GM12878 (cell line): ENCODE results near the gene LAMA2. TPM values are rescaled to one million over a fixed set of nuclear protein-coding genes. Genes with fewer than 3 reads are reported as not detected.

Source experiments
- ATAC-seq: fragments of 200-7000 bp; cut with Tn5 transposase; 3 replicates; pipeline ENCODE4 v1.9.1; 2020; ENCODE audit warnings: mild to moderate bottlenecking, moderate library complexity
- BruUV-seq: library from RNA; stranded (reverse); fragments of 400-500 nt; replicated peaks from 2 replicates; lab custom pipeline; 2021; lab: Mats Ljungman, UMichigan
- CTCF ChIA-PET: fragments of 300-600 bp; sonication (Branson Sonifier 250); formaldehyde crosslinking; extraction: SDS; loops from one replicate; lab custom pipeline; 2021; ENCODE audit warnings: inconsistent platforms; lab: Yijun Ruan, JAX
- POLR2A ChIA-PET: fragments of 350-600 bp; formaldehyde crosslinking; extraction: SDS; loops from one replicate; lab custom pipeline; 2021; ENCODE audit warnings: inconsistent platforms; lab: Charles Lee
- RAD21 ChIA-PET: fragments of 300-600 bp; sonication (Branson Sonifier 250); formaldehyde crosslinking; loops from one replicate; lab custom pipeline; 2023; ENCODE audit warnings: antibody characterized with exemption; ENCODE audit not compliant: unreplicated experiment; lab: Charles Lee
- SMC1A ChIA-PET: fragments of 300-600 bp; sonication (Branson Sonifier 250); formaldehyde crosslinking; loops from one replicate; lab custom pipeline; 2023; ENCODE audit not compliant: unreplicated experiment, uncharacterized antibody; lab: Charles Lee
- DNase-seq: peaks from one replicate; pipeline ENCODE4 v3.0.0-alpha.2; 2011; ENCODE audit warnings: low read depth, low spot score
- FAIRE-seq: peaks from 3 replicates; lab custom pipeline; 2011; peaks lifted over from hg19 to GRCh38; lab: Jason Lieb, UNC
- H2AFZ ChIP-seq: 2 replicates; pipeline ENCODE4 v1.6.0; 2011; ENCODE audit warnings: low read depth, low read length, control low read depth; ENCODE audit not compliant: control insufficient read depth
- H3K27ac ChIP-seq: 2 replicates; pipeline ENCODE4 v1.5.1; 2011; ENCODE audit warnings: control low read depth; ENCODE audit not compliant: control insufficient read depth, insufficient read depth
- H3K27me3 ChIP-seq, 2 experiments: replicated peaks in 1 of 2; 2 replicates each; pipeline versions ENCODE4 v1.6.0 to v1.6.1; 2011; ENCODE audit warnings: low read length in 1 of 2; ENCODE audit not compliant: control insufficient read depth in 2 of 2, insufficient read depth in 2 of 2
- H3K36me3 ChIP-seq, 2 experiments: 2 replicates each; pipeline ENCODE4 v1.5.1; 2011; ENCODE audit warnings: low read length in 1 of 2; ENCODE audit not compliant: control insufficient read depth in 2 of 2, insufficient read depth in 2 of 2
- H3K4me1 ChIP-seq: 2 replicates; pipeline ENCODE4 v1.6.1; 2011; ENCODE audit warnings: mild to moderate bottlenecking, low read length, moderate library complexity, mixed read lengths; ENCODE audit not compliant: control insufficient read depth, insufficient read depth
- H3K4me2 ChIP-seq: 2 replicates; pipeline ENCODE4 v1.6.0; 2011; ENCODE audit warnings: control low read depth; ENCODE audit not compliant: control insufficient read depth, insufficient read depth
- H3K4me3 ChIP-seq: fragments of 200-600 bp; sonication (generic); 2 replicates; pipeline ENCODE4 v1.5.1; 2016
- H3K79me2 ChIP-seq: 2 replicates; pipeline ENCODE4 v1.6.0; 2011; ENCODE audit warnings: low read length; ENCODE audit not compliant: control insufficient read depth, insufficient read depth
- H3K9ac ChIP-seq: 2 replicates; pipeline ENCODE4 v1.8.0; 2011; ENCODE audit warnings: low read length, control low read depth, mixed read lengths; ENCODE audit not compliant: control insufficient read depth, insufficient read depth
- H3K9me3 ChIP-seq: replicated peaks from 3 replicates; pipeline ENCODE4 v1.5.1; 2011; ENCODE audit warnings: mild to moderate bottlenecking, low read length; ENCODE audit not compliant: control insufficient read depth, insufficient read depth
- H4K20me1 ChIP-seq: 2 replicates; pipeline ENCODE4 v1.6.0; 2011; ENCODE audit not compliant: control insufficient read depth, insufficient read depth
- BCL11A ChIP-seq: IDR thresholded peaks from 2 replicates; pipeline ENCODE4 v1.6.1; 2011; ENCODE audit warnings: low read depth, low read length
- CBX5 ChIP-seq: sonication (generic); IDR thresholded peaks from 2 replicates; pipeline ENCODE4 v1.6.1; 2016; ENCODE audit warnings: low read depth, moderate library complexity, mild to moderate bottlenecking, inconsistent platforms
- MYC ChIP-seq: IDR thresholded peaks from 2 replicates; pipeline ENCODE4 v1.6.1; 2011; ENCODE audit warnings: mild to moderate bottlenecking, low read length, moderate library complexity, inconsistent platforms; ENCODE audit not compliant: insufficient read depth, insufficient replicate concordance, insufficient read length, severe bottlenecking
- NR2C2 ChIP-seq: IDR thresholded peaks from 2 replicates; pipeline ENCODE4 v1.6.1; 2011; ENCODE audit warnings: borderline replicate concordance, low read depth; ENCODE audit not compliant: control insufficient read depth, insufficient read length
- PML ChIP-seq: IDR thresholded peaks from 2 replicates; pipeline ENCODE4 v1.6.1; 2012; ENCODE audit warnings: low read length, inconsistent platforms
- POLR2AphosphoS2 ChIP-seq: IDR thresholded peaks from 2 replicates; pipeline ENCODE4 v1.6.1; 2011; ENCODE audit warnings: low read depth, mild to moderate bottlenecking, low read length, improper control_type of control experiment, moderate library complexity
- SREBF1 ChIP-seq: IDR thresholded peaks from 2 replicates; pipeline ENCODE4 v1.6.1; 2012; ENCODE audit warnings: mild to moderate bottlenecking, low read length
- STAT3 ChIP-seq: IDR thresholded peaks from 2 replicates; pipeline ENCODE4 v1.6.1; 2011; ENCODE audit warnings: low read depth, low read length, improper control_type of control experiment
- TAF1 ChIP-seq: IDR thresholded peaks from 2 replicates; pipeline ENCODE4 v1.6.1; 2011; ENCODE audit warnings: mild to moderate bottlenecking, low read depth, low read length, borderline replicate concordance
- TARDBP ChIP-seq: IDR thresholded peaks from 2 replicates; pipeline ENCODE4 v1.6.1; 2016; ENCODE audit warnings: borderline replicate concordance
- TBL1XR1 ChIP-seq: IDR thresholded peaks from 2 replicates; pipeline ENCODE4 v1.6.1; 2012; ENCODE audit warnings: low read depth, low read length, improper control_type of control experiment
- ZNF274 ChIP-seq: IDR thresholded peaks from one replicate; pipeline ENCODE4 v1.8.0; 2011; ENCODE audit not compliant: insufficient read length, insufficient read depth
- WGBS: methylation state at CpG from one replicate; pipeline ENCODE4 v1.1.6; 2016; ENCODE audit warnings: low lambda C conversion rate; ENCODE audit not compliant: insufficient replicate concordance, insufficient coverage; ENCODE audit errors: missing lambda C conversion rate; 5-methylcytosine and 5-hydroxymethylcytosine counted together
- in situ Hi-C: fragments of 300-500 bp; cut with MboI; formaldehyde crosslinking; loops from 9 replicates; pipeline ENCODE4 v1.14.3; 2018; ENCODE audit warnings: mixed read lengths
- intact Hi-C: fragments of 100-400 bp; cut with micrococcal nuclease; formaldehyde crosslinking; loops from one replicate; pipeline ENCODE4 v1.14.2; 2022; ENCODE audit not compliant: unreplicated experiment
- polyA plus RNA-seq, 11 experiments: library from polyadenylated mRNA; depleted of rRNA in 4 of 11; unstranded in 6 of 11; stranded (reverse) in 5 of 11; fragments of >200 nt; fragmentation: Nextera tagmentation in 4 of 11; fragmentation: Illumina TruSeq in 1 of 11; extraction: Ambion mirVana in 4 of 11; extraction: Trizol in 1 of 11; gene quantifications; 1 replicate in 1 of 11; 2 replicates in 10 of 11; pipeline versions ENCODE4 v1.2.1 to v1.2.3, GENCODE V29; 2011 to 2016; ENCODE audit warnings: inconsistent platforms in 2 of 11, missing spikeins in 2 of 11, low read depth in 1 of 11
- total RNA-seq, 4 experiments: library from RNA; depleted of rRNA in 3 of 4; stranded (reverse); fragments of >200 nt in 3 of 4; fragmentation: Illumina TruSeq in 1 of 4; extraction: Trizol in 1 of 4; gene quantifications; 2 replicates each; pipeline versions ENCODE4 v1.2.1 to v1.2.3, GENCODE V29; 2013 to 2021

Gene LAMA2
- total and polyA plus RNA-seq, 10 of the 15 experiments (the other 5 are each of a cell fraction or from before 2014, with no cell fraction given) = 0.04 to 2.0 (median 0.37) TPM; not detected in 1

DNA sequence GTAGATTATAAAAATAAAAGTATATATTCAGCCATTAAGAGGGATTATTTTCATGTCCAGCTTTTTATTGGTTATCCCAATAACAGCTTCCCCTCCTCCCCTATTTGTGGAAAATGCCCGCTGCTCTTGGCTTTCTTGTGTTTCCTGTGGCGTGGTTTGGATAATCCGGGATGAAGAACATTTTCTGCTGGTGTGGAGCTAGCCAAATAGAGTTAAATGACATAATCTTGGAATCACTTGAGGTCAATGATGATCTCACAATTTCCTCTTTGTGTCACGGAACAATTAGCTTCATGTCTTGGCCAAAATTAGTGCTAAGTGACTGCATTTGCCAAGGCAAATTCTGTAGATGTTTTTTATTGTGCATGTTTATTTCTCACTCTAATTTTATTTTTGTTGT lies 394.0 kb downstream of the LAMA2 start:
- ATAC-seq = no peak

DNA sequence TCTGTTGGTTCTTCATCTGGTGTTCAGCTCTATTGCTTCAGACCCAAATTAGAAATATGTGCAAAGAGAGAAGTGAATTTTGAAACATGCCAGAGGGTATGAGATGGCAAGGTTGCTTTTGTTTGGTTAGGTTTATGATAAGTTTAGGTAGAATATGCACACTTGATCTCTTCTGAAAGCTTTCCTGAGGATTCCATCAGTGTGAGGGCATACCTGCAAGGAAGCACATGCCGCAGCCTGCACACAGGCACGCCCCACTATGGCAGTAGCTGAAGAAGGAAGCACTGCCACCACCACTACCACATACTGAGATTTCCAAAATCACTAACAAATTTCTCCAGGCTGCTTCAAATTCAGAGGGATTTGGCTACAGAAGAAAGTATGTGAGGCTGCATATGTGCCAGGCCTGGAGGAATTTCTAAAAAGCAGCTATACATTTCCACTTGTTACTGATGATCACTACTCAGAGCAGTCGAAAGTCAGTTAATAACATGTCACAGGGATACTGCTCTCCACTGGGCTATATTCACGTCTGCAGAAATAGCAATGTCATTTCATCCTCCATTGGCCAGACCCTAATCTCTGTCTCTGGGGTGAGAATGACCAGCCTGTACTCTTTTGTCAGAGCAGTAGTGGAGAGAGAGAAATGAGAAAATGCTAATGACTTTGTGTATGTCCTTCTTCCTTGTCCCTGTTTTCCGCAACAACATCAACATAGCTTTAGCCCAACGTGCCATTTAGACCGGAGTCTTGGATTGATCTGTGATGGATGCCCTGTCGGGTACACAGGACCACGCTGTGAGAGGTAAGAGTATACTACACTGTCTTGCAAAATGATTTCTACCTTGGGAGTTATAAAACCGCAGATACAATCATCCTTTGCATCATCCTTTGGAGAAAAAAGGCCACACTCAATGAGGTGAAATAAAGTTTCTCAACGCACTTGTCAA lies 396.7 kb downstream of the LAMA2 start:
- Histone ChIP-seq H3K79me2 (no peaks in the 10 kb centered on the region), H3K4me2 (no peak overlapping the region), H3K4me1 (no peaks in the 10 kb centered on the region), H3K36me3 (no peaks in the 10 kb centered on the region), H3K9ac (no peak overlapping the region), H3K27me3 (no peaks in the 10 kb centered on the region), H3K4me3 (no peak overlapping the region), H4K20me1 (no peaks in the 10 kb centered on the region), H3K9me3 (no peaks in the 10 kb centered on the region), H3K27ac (no peak overlapping the region), H2AFZ (no peak overlapping the region)
- ChIA-PET CTCF (no interaction called here), SMC1A (interaction anchor here (1.0 kb wide), 1 partner anchor 9 kb away, joined by 3 read pairs; no protein-coding TSS in a partner anchor), POLR2A (no interaction called here), RAD21 (no interaction called here)
- BruUV-seq = no TSS peak
- FAIRE-seq (no peak), DNase-seq (no peak), ATAC-seq (no peak)
- in situ Hi-C loops (no loop called here), intact Hi-C loops (no loop called here)
- TF ChIP-seq BCL11A (no peak), STAT3 (no peak), MYC (no peak)
- 36% methylated on average over 11 of the region's 11 CpGs for WGBS

More for the DNA sequence above, 394.0 kb downstream of the LAMA2 start:
- in situ Hi-C loops = no loop called here
- Histone ChIP-seq H3K4me1 (no peaks in the 10 kb centered on the region), H3K4me2 (no peak overlapping the region), H3K36me3 (no peaks in the 10 kb centered on the region), H2AFZ (no peak overlapping the region), H3K27ac (no peak overlapping the region), H3K27me3 (no peaks in the 10 kb centered on the region; a peak in 1 of 4 replicates), H3K9ac (no peak overlapping the region), H3K79me2 (no peaks in the 10 kb centered on the region), H3K4me3 (no peak overlapping the region), H3K9me3 (no peaks in the 10 kb centered on the region), H4K20me1 (no peaks in the 10 kb centered on the region)
- no TSS peak for BruUV-seq
- CTCF ChIA-PET = interaction anchor here (0.6 kb wide), 2 partner anchors 25 to 70 kb away, joined by 4 to 6 read pairs; no protein-coding TSS in a partner anchor
- SMC1A ChIA-PET = interaction anchor here (1.1 kb wide), 1 partner anchor 16 kb away, joined by 3 read pairs; no protein-coding TSS in a partner anchor
- POLR2A ChIA-PET = no interaction called here
- no peak for DNase-seq
- FAIRE-seq = no peak
- TF ChIP-seq PML (no peak), TARDBP (no peak), TAF1 (no peak), POLR2AphosphoS2 (no peak), SREBF1 (no peak), ZNF274 (no peak), TBL1XR1 (no peak), CBX5 (no peak), NR2C2 (no peak)
- WGBS = under 1% methylated on average over 4 of the region's 4 CpGs
- intact Hi-C loops = no loop called here
- RAD21 ChIA-PET = no interaction called here
